Erythroblast (primary cell): ENCODE data around the gene PTPN23.
"Not testable (repeated sequence)": the region's sequence is repeated elsewhere in the genome, so short reads cannot be mapped to it uniquely, and the experiment has no call there.

Source experiments
- DNase-seq, 2 experiments: peaks; one replicate each; lab custom pipeline; 2025; lab: John Stamatoyannopoulos, UW
- GATA1 ChIP-seq: IDR thresholded peaks from 2 replicates; pipeline ENCODE4 v1.6.1; 2011; ENCODE audit warnings: low read depth, mild to moderate bottlenecking, control low read depth, low read length, moderate library complexity
- POLR2A ChIP-seq: IDR thresholded peaks from 2 replicates; pipeline ENCODE4 v1.6.1; 2011; ENCODE audit warnings: mild to moderate bottlenecking, low read length

PTPN23 gene

DNA sequence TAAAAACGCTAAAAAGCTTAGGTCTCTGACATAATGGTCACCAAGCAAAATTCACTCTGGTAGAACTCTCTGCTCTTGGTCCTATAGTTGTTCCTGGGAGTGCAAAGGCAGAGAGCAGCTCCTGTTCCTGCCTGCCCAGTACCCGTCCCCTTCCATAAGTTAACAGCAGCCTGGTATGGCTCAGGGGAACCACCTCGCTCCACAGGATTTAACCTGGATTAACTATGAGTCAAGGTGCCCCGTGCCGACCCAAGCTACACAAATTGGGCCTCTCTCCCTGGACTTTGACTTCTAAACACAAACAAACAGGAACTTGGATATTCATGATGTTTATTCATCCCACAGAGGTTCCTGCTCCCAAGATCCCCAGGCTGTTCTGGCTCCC, 62.8 kb downstream of the PTPN23 start:
- TF ChIP-seq POLR2A (no peak), GATA1 (no peak)
- no peak for DNase-seq

DNA sequence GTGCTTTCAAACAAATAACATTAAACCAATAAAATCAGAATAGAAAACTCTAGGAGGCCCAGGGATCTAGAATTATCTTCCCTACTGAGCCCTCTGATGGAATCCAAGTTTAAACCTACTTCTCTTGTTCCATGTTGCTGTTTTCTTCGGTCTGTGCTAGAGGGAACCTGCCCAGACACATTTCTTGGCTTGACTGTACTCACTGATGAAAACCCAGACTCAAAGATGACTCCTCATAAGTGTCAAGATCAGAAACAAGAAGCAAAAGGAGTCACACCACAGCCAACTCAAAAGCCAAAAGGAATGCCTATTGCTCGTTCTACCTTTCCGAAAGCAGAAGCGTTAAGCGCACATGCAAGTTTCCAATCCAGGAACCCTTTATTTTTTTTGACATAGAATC, 63.3 kb downstream of the PTPN23 start:
- no peak for TF ChIP-seq POLR2A
- no peak for TF ChIP-seq GATA1
- DNase-seq = no peak

DNA sequence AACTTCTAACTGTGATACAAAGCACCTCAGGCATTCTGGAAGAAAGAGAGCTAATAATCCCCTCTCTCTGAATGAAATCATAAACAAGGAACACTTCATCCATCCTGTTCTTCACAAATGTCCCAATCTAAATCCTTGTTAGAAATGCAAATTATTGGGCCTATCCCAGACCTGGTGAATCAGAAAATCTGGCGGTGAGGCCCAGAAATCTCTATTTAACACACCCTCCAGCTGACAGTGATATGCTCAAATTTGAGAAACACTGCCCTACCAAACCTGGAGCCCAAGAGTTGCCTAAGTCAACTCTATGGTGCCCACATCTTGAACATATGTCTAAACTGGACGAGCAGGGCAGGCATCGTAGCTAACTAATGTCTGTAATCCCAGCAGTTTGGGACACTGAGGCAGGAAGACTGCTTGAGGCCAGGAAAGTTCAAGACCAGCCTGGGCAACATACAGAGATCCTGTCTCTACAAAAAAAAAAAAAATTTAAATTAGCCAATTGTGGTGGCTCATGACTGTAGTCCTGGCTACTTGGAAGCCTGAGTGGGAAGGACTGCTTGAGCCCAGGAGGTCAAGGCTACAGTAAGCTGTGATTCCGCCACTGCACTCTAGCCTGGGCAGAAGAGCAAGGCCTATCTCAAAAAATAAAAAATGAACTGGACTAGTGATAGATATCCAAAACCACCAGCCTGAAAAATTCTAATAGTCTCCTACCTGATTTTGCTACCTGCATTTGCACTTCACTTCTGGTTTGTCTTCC, 71.8 kb downstream of the PTPN23 start:
- TF ChIP-seq GATA1 (no peak), POLR2A (no peak)
- no peak for DNase-seq

DNA sequence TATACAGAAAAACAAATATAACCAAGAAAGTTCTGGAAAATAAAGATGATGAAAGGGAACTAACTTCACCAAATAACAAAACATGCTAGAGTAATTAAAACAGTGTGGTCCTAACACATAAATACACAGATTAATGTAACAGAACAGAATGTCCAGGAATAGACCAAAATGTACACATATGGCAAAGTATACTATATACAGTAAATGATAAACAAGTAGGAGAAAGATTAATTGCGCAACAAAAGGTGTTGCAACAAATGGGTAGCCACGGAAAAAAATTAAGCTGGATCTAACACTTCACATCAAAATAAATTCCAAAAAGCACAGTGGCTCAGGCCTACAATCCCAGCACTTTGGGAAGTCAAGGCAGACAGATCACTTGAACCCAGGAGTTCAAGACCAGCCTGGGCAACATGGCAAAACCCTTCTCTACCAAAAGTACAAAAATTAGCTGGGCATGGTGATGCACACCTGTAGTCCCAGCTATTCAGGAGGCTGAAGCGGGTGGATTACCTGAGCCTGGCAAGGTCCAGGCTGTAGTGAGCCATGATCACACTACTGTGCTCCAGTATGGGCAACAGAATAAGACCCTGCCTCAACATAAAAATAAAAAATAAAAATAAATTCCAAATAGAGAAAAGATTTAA, 75.1 kb downstream of the PTPN23 start:
- DNase-seq = peak in 1 of 2 experiments; percentile 6
- TF ChIP-seq POLR2A (no peak), GATA1 (no peak)

DNA sequence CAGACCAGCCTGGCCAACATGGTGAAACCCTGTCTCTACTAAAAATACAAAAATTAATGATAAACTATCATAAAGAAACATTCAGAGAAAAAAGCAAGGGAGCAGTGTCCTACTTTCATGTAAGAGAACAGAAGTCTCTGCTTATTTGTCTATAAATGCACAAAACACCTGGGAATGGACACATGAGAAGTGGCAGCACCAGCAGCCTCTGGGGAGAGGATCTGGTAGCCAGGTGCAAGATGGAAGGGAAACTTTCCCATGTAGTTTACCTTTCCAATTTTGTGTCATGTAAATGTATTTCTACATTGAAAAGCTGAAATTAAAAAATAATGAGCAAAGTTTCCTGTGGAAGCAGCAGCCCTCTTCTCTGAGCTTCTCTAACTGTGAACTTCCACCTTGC, 76.2 kb downstream of the PTPN23 start:
- DNase-seq = no peak
- TF ChIP-seq GATA1 = no peak
- no peak for TF ChIP-seq POLR2A

DNA sequence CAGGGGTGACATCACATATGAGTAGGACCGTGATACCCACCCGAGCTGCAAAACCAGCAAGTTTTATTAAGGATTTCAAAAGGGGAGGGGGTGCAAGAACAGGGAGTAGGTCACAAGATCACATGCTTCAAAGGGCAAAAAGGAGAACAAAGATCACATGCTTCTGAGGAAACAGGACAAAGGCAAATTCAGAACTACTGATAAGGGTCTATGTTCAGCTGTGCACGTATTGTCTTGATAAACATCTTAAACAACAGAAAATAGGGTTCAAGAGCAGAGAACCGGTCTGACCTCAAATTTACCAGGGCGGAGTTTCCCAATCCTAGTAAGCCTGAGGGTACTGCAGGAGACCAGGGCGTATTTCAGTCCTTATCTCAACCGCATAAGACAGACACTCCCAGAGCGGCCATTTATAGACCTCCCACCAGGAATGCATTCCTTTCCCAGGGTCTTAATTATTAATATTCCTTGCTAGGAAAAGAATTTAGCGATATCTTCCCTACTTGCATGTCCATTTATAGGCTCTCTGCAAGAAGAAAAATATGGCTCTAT, 78.8 kb downstream of the PTPN23 start:
- not testable (repeated sequence) for DNase-seq
